ENCODE data around the gene SEC31A.

DNA sequence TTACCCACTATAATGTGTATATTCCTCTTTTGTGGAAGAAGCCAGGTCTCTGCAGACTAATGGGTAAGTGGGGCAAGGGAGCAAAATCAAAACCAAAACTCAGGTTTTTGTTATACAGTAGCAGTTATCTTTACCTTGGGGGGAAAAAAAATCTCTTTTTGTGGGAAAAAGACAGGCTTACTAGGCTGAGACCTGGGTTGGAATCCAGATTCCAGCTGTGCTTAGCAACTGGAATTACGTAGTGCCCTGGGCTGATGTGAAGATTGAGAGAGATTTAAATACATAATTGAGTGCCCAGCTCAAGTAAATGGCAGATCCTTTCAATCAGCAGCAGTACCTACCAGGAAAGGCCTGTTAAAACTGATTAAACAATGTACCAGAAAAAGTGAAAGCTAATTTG lies 76.9 kb downstream of the SEC31A start:
- no peak for TF ChIP-seq POLR2A (IDR thresholded peaks at IDR 0.05)
- no peak for TF ChIP-seq CTCF (IDR thresholded peaks at IDR 0.05)
- TF ChIP-seq EP300 (IDR thresholded peaks at IDR 0.05): no peak
